A673 (cell line): ENCODE results near the gene KCNV2. TPM values are rescaled to one million over a fixed set of nuclear protein-coding genes. Genes with fewer than 3 reads are reported as not detected.

Experiments
- BruUV-seq: library from RNA; stranded (reverse); fragments of 400-500 nt; replicated peaks from 2 replicates; lab custom pipeline; 2021; lab: Mats Ljungman, UMichigan
- CTCF ChIA-PET: fragments of 300-600 bp; sonication (Branson Sonifier 250); formaldehyde crosslinking; loops from one replicate; lab custom pipeline; 2022; ENCODE audit warnings: antibody characterized with exemption; lab: Charles Lee
- POLR2A ChIA-PET: fragments of 300-600 bp; sonication (Branson Sonifier 250); formaldehyde crosslinking; loops from one replicate; lab custom pipeline; 2022; ENCODE audit warnings: antibody characterized with exemption; ENCODE audit not compliant: low non-redundant PET; lab: Charles Lee
- DNase-seq: peaks from one replicate; pipeline ENCODE4 v3.0.0-alpha.2; 2015; ENCODE audit warnings: low spot score
- H3K27ac ChIP-seq: fragments of 200-600 bp; sonication (generic); 2 replicates; pipeline ENCODE4 v1.5.1; 2016; ENCODE audit warnings: mixed run types, low read depth, mild to moderate bottlenecking, mixed read lengths, antibody characterized with exemption, low read length; ENCODE audit not compliant: poor library complexity, severe bottlenecking
- H3K27me3 ChIP-seq: fragments of 200-600 bp; sonication (generic); replicated peaks from 2 replicates; pipeline ENCODE4 v1.6.1; 2017; ENCODE audit warnings: mixed run types, low read depth, mild to moderate bottlenecking, mixed read lengths, antibody characterized with exemption, low read length; ENCODE audit not compliant: insufficient read depth, poor library complexity
- H3K36me3 ChIP-seq: fragments of 200-600 bp; sonication (generic); 2 replicates; pipeline ENCODE4 v1.6.1; 2016; ENCODE audit warnings: mixed run types, mild to moderate bottlenecking, mixed read lengths, antibody characterized with exemption, low read length; ENCODE audit not compliant: insufficient read depth, poor library complexity, severe bottlenecking
- H3K4me1 ChIP-seq: fragments of 200-600 bp; sonication (generic); 2 replicates; pipeline ENCODE4 v1.6.1; 2017; ENCODE audit warnings: mixed run types, mild to moderate bottlenecking, mixed read lengths, antibody characterized with exemption, low read length; ENCODE audit not compliant: insufficient read depth, poor library complexity, severe bottlenecking
- H3K4me3 ChIP-seq: fragments of 200-600 bp; sonication (generic); 2 replicates; pipeline ENCODE4 v1.5.1; 2016; ENCODE audit warnings: low read depth, mixed run types, mild to moderate bottlenecking, mixed read lengths, low read length; ENCODE audit not compliant: poor library complexity, severe bottlenecking
- H3K9me3 ChIP-seq: fragments of 200-600 bp; sonication (generic); 2 replicates; pipeline ENCODE4 v1.6.1; 2016; ENCODE audit warnings: mixed run types, low read depth, mild to moderate bottlenecking, mixed read lengths, antibody characterized with exemption, low read length; ENCODE audit not compliant: poor library complexity, severe bottlenecking
- EZH2 ChIP-seq: fragments of 200-600 bp; sonication (generic); IDR thresholded peaks from 2 replicates; pipeline ENCODE4 v1.6.1; 2017; ENCODE audit warnings: borderline replicate concordance, low read depth, mild to moderate bottlenecking, mixed read lengths, antibody characterized with exemption, low read length; ENCODE audit not compliant: poor library complexity, severe bottlenecking
- intact Hi-C: fragments of 100-400 bp; cut with micrococcal nuclease; formaldehyde crosslinking; loops from one replicate; pipeline ENCODE4 v1.10.0; 2022; ENCODE audit not compliant: unreplicated experiment
- total RNA-seq: library from RNA; stranded (reverse); gene quantifications from 2 replicates; pipeline ENCODE4 v1.2.3, GENCODE V29; 2021
- TF ChIP-seq, protein P1 (sequence below): fragments of 300-800, 200-600 bp; sonication (generic); conservative IDR thresholded peaks from 2 replicates; pipeline ENCODE4 v1.5.1; 2017; ENCODE audit warnings: low read depth, mild to moderate bottlenecking, antibody characterized with exemption, low read length, moderate library complexity, mixed read lengths

The KCNV2 gene
- total RNA-seq, 1 experiment from 2014 or later, result not detected

DNA sequence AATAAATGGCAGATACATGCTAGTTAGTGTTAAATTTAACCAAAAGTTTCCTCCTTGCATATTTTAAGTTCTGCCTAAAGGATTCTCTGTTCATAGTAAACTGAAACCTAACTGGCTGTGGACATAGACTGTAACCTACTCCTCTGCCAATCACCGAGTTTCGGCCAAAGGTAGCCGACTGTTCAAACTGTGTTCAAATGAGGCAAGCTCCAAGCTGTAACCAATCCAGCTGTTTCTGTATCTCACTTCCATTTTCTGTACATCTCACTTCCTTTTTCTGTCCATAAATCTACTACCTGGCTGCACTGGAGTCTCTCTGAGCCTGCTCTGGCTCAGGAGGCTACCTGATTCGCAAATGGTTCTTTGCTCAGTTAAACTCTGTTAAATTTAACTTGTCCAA is 44.1 kb downstream of the KCNV2 start:
- H3K4me3 ChIP-seq, result no peak overlapping the region
- intact Hi-C loops, result loop anchor here (5.0 kb wide), 1 partner anchor 51 kb away; no protein-coding TSS in a partner anchor
- DNase-seq, result no peak
- TF ChIP-seq, protein P1, sequence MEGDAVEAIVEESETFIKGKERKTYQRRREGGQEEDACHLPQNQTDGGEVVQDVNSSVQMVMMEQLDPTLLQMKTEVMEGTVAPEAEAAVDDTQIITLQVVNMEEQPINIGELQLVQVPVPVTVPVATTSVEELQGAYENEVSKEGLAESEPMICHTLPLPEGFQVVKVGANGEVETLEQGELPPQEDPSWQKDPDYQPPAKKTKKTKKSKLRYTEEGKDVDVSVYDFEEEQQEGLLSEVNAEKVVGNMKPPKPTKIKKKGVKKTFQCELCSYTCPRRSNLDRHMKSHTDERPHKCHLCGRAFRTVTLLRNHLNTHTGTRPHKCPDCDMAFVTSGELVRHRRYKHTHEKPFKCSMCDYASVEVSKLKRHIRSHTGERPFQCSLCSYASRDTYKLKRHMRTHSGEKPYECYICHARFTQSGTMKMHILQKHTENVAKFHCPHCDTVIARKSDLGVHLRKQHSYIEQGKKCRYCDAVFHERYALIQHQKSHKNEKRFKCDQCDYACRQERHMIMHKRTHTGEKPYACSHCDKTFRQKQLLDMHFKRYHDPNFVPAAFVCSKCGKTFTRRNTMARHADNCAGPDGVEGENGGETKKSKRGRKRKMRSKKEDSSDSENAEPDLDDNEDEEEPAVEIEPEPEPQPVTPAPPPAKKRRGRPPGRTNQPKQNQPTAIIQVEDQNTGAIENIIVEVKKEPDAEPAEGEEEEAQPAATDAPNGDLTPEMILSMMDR, result no peak
- no peak for TF ChIP-seq EZH2
- no TSS peak for BruUV-seq
- no peaks in the 10 kb centered on the region for H3K36me3 ChIP-seq
- ChIA-PET CTCF (no interaction called here), POLR2A (no interaction called here)
- H3K4me1 ChIP-seq, result no peaks in the 10 kb centered on the region
- no peak overlapping the region for H3K27ac ChIP-seq
- H3K9me3 ChIP-seq, result no peaks in the 10 kb centered on the region
- H3K27me3 ChIP-seq, result no peaks in the 10 kb centered on the region

DNA sequence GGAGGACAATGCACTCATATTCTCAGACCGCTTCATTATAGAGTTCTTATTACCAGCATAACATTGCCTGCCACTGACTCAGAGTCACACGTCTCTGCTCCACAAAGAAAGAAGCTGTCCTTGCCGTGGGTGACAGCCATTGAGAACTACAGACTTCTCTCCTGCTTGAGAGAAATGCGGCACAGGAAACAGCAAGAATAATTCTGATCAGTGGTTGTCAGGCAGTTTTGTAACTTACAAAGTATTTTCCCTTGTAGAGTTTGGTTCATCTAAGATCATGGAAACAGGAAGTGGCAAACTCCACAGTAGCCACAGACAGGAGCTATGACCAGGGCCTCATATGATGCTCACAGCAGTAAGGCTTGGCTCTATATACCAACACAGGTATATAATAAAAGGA is 47.0 kb downstream of the KCNV2 start:
- H3K9me3 ChIP-seq, result no peaks in the 10 kb centered on the region
- ChIA-PET POLR2A (no interaction called here), CTCF (no interaction called here)
- intact Hi-C loops, result loop anchor here (5.0 kb wide), 1 partner anchor 48 kb away; no protein-coding TSS in a partner anchor
- H3K4me3 ChIP-seq, result no peak overlapping the region
- no peaks in the 10 kb centered on the region for H3K27me3 ChIP-seq
- no TSS peak for BruUV-seq
- TF ChIP-seq, protein P1, result no peak
- no peak for TF ChIP-seq EZH2
- no peaks in the 10 kb centered on the region for H3K36me3 ChIP-seq
- H3K4me1 ChIP-seq, result no peaks in the 10 kb centered on the region
- no peak overlapping the region for H3K27ac ChIP-seq
- no peak for DNase-seq

DNA sequence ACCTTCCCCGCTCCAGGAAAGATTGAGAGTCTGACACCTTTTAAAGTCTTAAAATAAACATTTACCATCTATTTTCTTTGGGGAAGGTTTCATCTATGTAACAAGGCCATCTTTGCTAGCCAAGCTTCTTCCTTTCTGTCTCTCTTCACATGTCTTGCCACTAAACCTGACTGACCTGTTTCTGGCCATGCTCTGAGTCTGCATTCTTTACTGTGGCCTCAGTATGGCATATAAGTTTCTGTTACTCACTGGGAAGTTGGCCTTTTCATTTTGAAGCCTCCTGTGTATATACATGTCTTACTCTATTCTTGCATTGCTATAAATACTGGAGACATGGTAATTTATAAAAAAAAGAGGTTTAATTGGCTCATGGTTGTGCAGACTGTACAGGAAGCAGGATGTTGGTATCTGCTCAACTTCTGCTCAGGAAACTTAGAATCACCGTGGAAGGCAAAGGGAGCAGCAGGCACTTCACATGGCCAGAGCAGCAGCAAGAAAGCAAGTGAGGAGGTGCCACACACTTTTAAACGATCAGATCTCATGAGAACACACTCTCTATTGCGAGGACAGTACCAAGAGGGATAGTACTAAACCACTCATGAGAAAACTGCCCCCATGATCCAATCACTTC is 48.1 kb downstream of the KCNV2 start:
- Histone ChIP-seq H3K36me3 (peaks cover 7% of the 10 kb centered on the region), H3K27ac (no peak overlapping the region), H3K4me1 (no peaks in the 10 kb centered on the region), H3K27me3 (no peaks in the 10 kb centered on the region), H3K4me3 (no peak overlapping the region), H3K9me3 (no peaks in the 10 kb centered on the region)
- CTCF ChIA-PET, result no interaction called here
- TF ChIP-seq EZH2, result no peak
- TF ChIP-seq, protein P1, result no peak
- intact Hi-C loops, result no loop called here
- POLR2A ChIA-PET, result no interaction called here
- DNase-seq, result no peak
- BruUV-seq, result no TSS peak
